HUES6 (cell line): Measurements from ENCODE around the gene NEURL1.

ENCODE experiments used
- H3K27ac ChIP-seq: 2 replicates; pipeline ENCODE4 v1.7.0; 2013; ENCODE audit warnings: low read depth, mild to moderate bottlenecking, low read length, inconsistent platforms
- H3K27me3 ChIP-seq: 2 replicates; pipeline ENCODE4 v1.6.1; 2013; ENCODE audit warnings: low read length; ENCODE audit not compliant: control insufficient read depth, insufficient read depth
- H3K36me3 ChIP-seq: 2 replicates; pipeline ENCODE4 v1.6.1; 2013; ENCODE audit warnings: low read length; ENCODE audit not compliant: control insufficient read depth, insufficient read depth
- H3K4me1 ChIP-seq: 2 replicates; pipeline ENCODE4 v1.6.1; 2013; ENCODE audit warnings: low read length; ENCODE audit not compliant: control insufficient read depth, insufficient read depth
- H3K4me3 ChIP-seq: 2 replicates; pipeline ENCODE4 v1.5.1; 2013; ENCODE audit warnings: low read depth, low read length
- H3K9ac ChIP-seq: one replicate; pipeline ENCODE4 v1.6.1; 2013; ENCODE audit warnings: mild to moderate bottlenecking, low read length
- H3K9me3 ChIP-seq: 2 replicates; pipeline ENCODE4 v1.6.1; 2013; ENCODE audit warnings: low read depth, low read length; ENCODE audit not compliant: control insufficient read depth, insufficient read depth

The NEURL1 gene

DNA sequence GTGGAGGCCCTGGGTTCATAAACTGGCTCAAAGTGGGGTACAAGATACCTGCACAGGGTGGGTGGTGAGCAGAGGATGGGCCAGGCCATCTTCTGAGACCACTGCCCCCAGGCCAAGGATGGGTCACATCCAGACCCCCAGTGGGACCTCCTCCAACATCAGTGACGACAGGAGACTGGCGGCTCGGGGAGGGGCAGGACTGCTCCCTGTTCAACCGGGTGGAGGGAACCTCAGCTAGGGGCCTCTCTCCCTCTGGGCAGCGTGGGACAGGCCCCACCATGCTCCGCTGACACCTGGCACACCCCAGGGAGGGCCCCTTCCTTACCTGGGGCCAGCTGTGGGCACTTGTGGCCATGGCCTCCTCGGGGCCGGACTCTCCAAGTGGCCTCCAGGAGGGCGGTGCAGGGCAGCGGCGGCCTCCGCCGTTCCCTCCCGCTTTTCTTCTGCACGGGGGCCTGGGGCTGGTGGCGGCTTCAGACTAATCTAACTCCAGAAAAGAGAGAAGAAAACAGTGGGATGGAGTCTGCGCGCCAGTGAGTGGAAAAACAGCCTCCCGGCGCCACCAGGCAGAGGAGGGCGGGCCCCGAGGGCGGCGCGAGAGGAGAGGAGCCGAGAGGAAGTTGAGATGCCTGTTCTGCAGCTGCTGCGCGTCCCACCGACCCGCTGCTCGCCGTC, 41.5 kb upstream of the NEURL1 start, which contains the start of gene CALHM2:
Gene CALHM2 (minus strand): TSS at position 540 of the 675 bp plus-strand sequence. CDS start 2,429 bp downstream, outside the sequence.
- Histone ChIP-seq H3K27ac (no peak within 1 kb of the TSS; the same call in 1 of the 2 replicates), H3K4me1 (peaks cover 24% of the 10 kb centered on the region; the same call in 1 of the 2 replicates), H3K9me3 (no peaks in the 10 kb centered on the region), H3K36me3 (peaks cover 25% of the 10 kb centered on the region), H3K27me3 (no peaks in the 10 kb centered on the region), H3K4me3 (peak within 1 kb of the TSS; percentile 50), H3K9ac (peak within 1 kb of the TSS; percentile 59)

DNA sequence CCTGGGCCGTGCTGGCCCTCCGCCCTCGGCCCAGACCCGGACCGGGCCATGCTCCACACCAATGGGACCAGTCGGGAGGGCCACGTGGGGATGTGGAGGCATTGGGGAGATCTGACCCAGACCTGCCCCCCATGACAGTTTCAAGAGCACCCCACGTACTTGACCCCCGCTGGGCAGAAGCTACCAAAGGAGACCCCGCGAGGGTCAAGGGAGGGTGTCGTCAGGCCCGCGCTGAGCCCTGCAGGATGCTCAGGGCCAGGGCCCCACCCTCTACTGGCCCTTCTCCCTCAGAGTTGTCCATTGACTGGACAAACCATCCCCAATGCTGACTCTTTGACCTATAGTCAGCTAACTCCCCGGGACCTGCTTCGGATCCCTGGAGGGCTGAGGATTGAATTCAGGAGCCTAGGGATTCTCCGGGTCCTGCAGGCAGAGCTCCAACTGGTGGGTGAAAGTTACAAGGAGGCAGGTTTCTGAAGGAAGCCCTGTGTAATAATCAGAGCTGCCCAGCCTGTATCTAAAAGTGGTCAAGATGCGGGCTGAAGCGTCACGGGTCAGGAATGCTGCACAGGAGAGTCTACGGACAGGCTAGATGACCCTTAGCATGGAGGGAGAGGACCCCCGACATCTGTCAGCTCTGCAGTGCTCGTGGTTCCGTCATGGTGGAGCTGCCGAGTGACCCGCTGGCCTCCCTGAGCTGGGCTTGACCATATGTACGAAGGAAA, 40.8 kb upstream of the NEURL1 start:
- H3K4me3 ChIP-seq, result peak overlapping the region; percentile 50
- peaks cover 18% of the 10 kb centered on the region for H3K36me3 ChIP-seq
- H3K9me3 ChIP-seq, result no peaks in the 10 kb centered on the region
- peak overlapping the region; percentile 59 for H3K9ac ChIP-seq
- peaks cover 24% of the 10 kb centered on the region; the same call in 1 of the 2 replicates for H3K4me1 ChIP-seq
- no peak overlapping the region; the same call in 1 of the 2 replicates for H3K27ac ChIP-seq
- H3K27me3 ChIP-seq, result no peaks in the 10 kb centered on the region

DNA sequence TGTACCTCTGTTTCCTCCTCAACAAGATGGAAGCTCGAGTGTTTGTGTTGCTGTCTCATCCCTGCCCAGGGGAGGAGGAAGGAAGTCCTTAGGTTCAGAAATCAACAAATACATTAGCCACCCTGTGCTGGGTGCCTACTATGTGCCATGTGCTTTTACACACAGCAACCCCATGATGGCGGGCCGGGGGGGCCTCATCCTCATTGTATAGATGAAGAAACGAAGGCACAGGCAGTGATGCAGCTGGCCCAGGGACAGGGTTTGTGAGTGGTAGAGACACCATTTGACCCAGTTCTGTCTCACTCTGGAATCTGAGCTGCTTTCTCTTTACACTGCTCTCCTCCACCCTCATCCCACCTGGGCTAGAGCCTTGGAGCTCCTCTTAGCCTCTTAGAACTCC, 39.5 kb upstream of the NEURL1 start:
- H3K9ac ChIP-seq, result no peak overlapping the region
- H3K4me3 ChIP-seq, result no peak overlapping the region
- H3K4me1 ChIP-seq, result peaks cover 28% of the 10 kb centered on the region; the same call in 1 of the 2 replicates
- H3K36me3 ChIP-seq, result peaks cover 11% of the 10 kb centered on the region
- no peaks in the 10 kb centered on the region for H3K9me3 ChIP-seq
- H3K27me3 ChIP-seq, result no peaks in the 10 kb centered on the region
- no peak overlapping the region for H3K27ac ChIP-seq

DNA sequence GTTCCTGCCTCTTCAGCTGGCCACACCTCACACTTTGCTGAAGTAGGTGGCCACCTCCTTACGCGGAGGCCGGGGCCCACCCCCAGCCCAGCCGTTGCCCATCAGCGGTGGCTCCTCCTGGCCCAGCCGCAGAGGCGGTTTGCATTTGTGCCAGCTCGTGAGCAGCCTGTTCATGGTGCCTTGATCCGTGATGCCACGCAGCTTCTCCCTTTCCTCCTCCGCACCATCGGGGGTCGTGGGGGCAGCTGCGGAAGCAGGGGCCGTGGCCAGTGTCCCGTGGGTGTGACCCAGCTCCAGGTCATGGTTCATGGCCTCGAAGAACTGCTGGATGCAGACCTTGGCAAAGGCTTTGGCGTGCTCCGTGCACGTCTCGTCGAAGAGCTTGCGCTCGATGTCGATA, 38.3 kb upstream of the NEURL1 start:
- H3K9ac ChIP-seq, result no peak overlapping the region
- H3K27ac ChIP-seq, result no peak overlapping the region
- peaks cover 31% of the 10 kb centered on the region; the same call in 1 of the 2 replicates for H3K4me1 ChIP-seq
- H3K36me3 ChIP-seq, result no peaks in the 10 kb centered on the region
- no peak overlapping the region for H3K4me3 ChIP-seq
- no peaks in the 10 kb centered on the region for H3K27me3 ChIP-seq
- no peaks in the 10 kb centered on the region for H3K9me3 ChIP-seq

DNA sequence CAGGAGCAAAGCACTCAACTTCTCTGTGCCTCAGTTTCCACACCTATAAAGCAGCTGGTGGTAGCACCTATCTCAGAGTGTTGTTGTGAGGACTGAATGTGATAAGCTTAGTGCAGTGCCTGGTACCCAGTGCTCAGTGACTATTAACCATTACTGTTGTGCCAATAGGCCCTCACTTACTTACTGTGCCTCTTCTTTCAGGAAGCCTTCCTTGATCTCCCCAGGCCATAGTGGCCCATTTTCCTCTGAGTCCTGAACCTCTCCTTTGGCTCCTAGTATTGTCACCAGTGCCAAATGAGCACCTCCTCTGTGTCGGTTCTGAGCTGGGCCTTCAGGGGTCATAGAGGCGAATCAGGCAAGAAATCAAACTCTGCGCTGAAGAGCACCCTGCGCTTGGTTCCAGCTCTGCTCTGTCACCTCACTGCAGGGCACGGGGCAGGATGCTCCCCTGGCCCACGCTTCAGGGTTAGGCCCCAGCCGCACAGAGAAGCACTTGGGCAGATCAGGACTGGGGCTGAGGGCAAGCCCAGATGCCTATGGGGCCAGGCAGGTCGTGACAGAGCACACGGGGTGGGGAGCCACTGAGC, 37.3 kb upstream of the NEURL1 start:
- H3K27me3 ChIP-seq, result no peaks in the 10 kb centered on the region
- H3K9me3 ChIP-seq, result no peaks in the 10 kb centered on the region
- H3K4me1 ChIP-seq, result peaks cover 22% of the 10 kb centered on the region; the same call in 1 of the 2 replicates
- H3K27ac ChIP-seq, result no peak overlapping the region
- H3K36me3 ChIP-seq, result no peaks in the 10 kb centered on the region
- H3K9ac ChIP-seq, result no peak overlapping the region
- H3K4me3 ChIP-seq, result no peak overlapping the region

DNA sequence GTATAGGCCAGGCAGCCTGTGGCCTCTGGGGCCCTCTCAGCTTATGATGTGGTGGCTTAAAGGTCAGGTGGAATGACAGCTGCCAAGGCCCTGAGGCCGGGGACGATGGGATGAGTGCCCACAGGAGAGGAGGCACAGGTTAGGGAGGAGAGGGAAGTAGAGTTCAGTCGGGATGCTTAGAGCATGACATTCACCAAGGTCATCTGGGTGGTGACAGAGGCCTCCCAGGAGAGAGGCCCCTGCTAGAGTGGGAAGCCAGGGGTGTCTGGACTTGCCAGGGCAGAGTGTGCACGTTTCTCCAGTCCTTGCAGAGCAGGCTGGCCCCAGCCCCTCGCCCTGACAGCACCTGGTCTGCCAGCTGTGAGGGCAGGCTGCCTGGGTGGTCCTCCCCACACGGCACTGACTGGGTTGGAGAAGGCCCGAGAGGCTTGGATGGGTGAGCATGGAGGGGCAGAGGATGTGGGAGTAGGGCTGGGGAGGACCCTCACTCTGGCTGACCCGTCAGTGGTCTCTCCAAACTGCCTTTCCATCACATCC, 36.3 kb upstream of the NEURL1 start:
- Histone ChIP-seq H3K27ac (no peak overlapping the region), H3K4me1 (peaks cover 14% of the 10 kb centered on the region; the same call in 1 of the 2 replicates), H3K27me3 (no peaks in the 10 kb centered on the region), H3K9ac (no peak overlapping the region), H3K9me3 (no peaks in the 10 kb centered on the region), H3K36me3 (no peaks in the 10 kb centered on the region), H3K4me3 (no peak overlapping the region)

DNA sequence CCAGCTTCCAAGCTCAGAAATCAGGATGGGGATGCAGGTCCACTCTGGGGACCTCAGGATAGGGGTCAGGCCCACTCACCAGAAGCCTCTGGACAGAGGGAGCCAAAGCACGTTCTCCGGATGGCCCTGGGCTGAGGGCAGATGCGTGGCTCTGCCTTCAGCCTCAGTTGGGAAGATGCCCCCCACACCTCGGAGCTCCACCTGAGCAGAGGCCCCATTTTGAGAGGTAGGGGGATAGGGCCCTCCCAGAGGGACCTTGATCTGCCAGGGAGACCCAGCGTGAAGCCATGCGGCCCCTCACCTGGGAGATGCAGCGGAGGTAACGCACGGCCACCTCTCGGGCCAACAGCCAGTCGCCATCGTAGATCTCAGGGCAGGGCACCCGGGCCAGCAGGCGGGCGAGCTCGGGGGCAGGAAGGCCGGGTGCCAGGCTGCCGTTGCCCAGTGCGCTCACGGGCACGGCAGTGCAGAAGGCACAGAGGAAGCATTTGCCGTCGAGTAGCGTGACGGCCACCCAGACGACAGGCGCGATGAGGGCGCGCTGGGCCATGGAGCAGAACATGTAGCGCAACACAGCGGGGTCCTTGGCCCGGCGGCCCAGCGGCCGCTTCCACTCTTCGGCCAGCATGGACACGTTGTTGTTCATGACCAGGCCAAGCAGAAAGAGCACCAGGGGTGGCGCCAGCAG, 35.5 kb upstream of the NEURL1 start:
- no peaks in the 10 kb centered on the region for H3K27me3 ChIP-seq
- no peaks in the 10 kb centered on the region for H3K36me3 ChIP-seq
- H3K9me3 ChIP-seq, result no peaks in the 10 kb centered on the region
- no peak overlapping the region for H3K27ac ChIP-seq
- no peak overlapping the region for H3K4me3 ChIP-seq
- H3K9ac ChIP-seq, result no peak overlapping the region
- H3K4me1 ChIP-seq, result peaks cover 7% of the 10 kb centered on the region; the same call in 1 of the 2 replicates

DNA sequence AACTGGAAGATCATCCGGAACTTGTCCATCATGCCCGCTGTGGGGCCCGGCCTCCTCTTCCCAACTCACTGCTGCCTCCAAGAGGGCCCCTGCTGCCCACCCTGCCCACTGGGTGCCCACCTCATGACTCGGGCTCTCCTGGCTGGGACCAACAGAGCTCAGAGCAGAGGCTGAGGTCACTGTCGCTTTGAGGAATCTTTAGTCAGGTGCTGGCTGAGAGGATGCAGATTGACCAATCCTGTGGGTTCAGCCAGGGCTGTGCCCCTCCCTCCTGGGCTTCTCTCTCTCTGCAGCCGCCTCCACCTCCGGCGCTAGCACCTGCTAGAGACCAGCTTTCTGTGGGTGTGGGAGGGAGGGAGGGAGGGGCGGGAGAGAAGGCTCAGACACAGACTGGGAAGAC, 34.8 kb upstream of the NEURL1 start, which contains the start of gene CALHM1:
Gene CALHM1 (minus strand): TSS at position 181 of the 400 bp plus-strand sequence. CDS start 149 bp downstream, at position 32.
- Histone ChIP-seq H3K9ac (no peak within 1 kb of the TSS), H3K27ac (no peak within 1 kb of the TSS), H3K36me3 (no peaks in the 10 kb centered on the region), H3K27me3 (no peaks in the 10 kb centered on the region), H3K4me3 (no peak within 1 kb of the TSS), H3K9me3 (no peaks in the 10 kb centered on the region), H3K4me1 (peaks cover 7% of the 10 kb centered on the region; the same call in 1 of the 2 replicates)

DNA sequence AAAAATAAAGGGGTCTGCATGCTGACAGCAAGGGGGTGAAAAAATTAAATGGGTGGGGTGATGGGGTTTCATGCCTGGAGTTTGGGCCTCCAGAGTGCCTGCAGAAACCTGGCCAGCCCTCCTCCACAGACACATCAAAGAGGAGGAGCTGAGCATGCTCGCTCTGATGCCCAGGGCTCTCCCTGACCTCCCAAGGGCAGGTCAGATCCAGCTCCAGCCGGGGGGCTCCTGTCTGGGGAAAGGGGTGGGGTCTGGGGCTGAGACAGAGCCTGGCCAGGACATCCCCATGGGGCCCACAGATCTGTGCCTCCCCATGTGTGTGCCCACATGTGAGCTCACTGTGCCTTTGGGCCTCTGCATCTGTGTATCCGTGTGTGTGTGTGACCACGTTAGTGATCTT, 33.9 kb upstream of the NEURL1 start:
- Histone ChIP-seq H3K9ac (no peak overlapping the region), H3K36me3 (no peaks in the 10 kb centered on the region), H3K4me1 (peaks cover 7% of the 10 kb centered on the region; the same call in 1 of the 2 replicates), H3K4me3 (no peak overlapping the region), H3K27ac (no peak overlapping the region), H3K9me3 (no peaks in the 10 kb centered on the region), H3K27me3 (no peaks in the 10 kb centered on the region)

DNA sequence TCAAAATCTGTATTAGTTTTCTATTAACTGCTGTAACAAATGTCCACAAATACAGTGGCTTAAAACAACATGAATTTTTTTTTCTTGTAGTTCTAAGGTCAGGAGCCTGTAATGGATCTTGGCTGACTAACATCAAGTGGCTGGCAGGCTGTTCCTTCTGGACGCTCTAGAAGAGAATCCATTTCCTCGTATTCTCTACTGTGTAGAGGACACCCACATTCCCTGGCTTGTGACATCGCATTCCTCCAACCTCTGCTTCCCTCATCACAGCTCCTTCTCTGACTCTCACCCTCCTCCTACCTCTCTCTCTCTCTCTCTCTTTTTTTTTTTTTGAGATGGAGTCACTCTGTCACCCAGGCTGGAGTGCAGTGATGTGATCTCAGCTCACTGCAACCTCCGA, 30.0 kb upstream of the NEURL1 start:
- H3K9ac ChIP-seq, result no peak overlapping the region
- H3K4me3 ChIP-seq, result no peak overlapping the region
- no peaks in the 10 kb centered on the region for H3K36me3 ChIP-seq
- no peaks in the 10 kb centered on the region for H3K27me3 ChIP-seq
- H3K9me3 ChIP-seq, result no peaks in the 10 kb centered on the region
- peaks cover 6% of the 10 kb centered on the region; the same call in 1 of the 2 replicates for H3K4me1 ChIP-seq
- H3K27ac ChIP-seq, result no peak overlapping the region
